Liver (tissue), 9 donors: Measurements from ENCODE around the gene SASH3. TPM values are rescaled to one million over a fixed set of nuclear protein-coding genes. Genes with fewer than 3 reads are reported as not detected.

Source experiments
- DNase-seq: peaks from one replicate; pipeline ENCODE4 v3.0.0-alpha.2; 2017; ENCODE audit warnings: low spot score
- H3K27ac ChIP-seq, 2 donors: one replicate each; pipeline ENCODE4 v1.7.0; 2013; ENCODE audit warnings: inconsistent platforms in 2 of 2, low read length in 2 of 2, control low read depth in 1 of 2, low read depth in 1 of 2, mild to moderate bottlenecking in 1 of 2
- H3K27me3 ChIP-seq, 4 donors: one replicate each; pipeline versions ENCODE4 v1.6.1 to v1.7.0; 2013; ENCODE audit warnings: low read length in 3 of 4, inconsistent platforms in 1 of 4, mild to moderate bottlenecking in 1 of 4, moderate library complexity in 1 of 4; ENCODE audit not compliant: control insufficient read depth in 4 of 4, insufficient read depth in 4 of 4
- H3K36me3 ChIP-seq, 4 donors: one replicate each; pipeline versions ENCODE4 v1.6.1 to v1.7.0; 2013; ENCODE audit warnings: low read length in 3 of 4, mild to moderate bottlenecking in 3 of 4, low read depth in 1 of 4, moderate library complexity in 1 of 4; ENCODE audit not compliant: control insufficient read depth in 4 of 4, insufficient read depth in 3 of 4
- H3K4me1 ChIP-seq, 4 donors: one replicate each; pipeline versions ENCODE4 v1.6.1 to v1.7.0; 2013; ENCODE audit warnings: low read length in 3 of 4, mild to moderate bottlenecking in 3 of 4, moderate library complexity in 1 of 4; ENCODE audit not compliant: control insufficient read depth in 4 of 4, insufficient read depth in 4 of 4
- H3K4me3 ChIP-seq, 3 donors: one replicate each; pipeline versions ENCODE4 v1.6.1 to v1.7.0; 2013; ENCODE audit warnings: low read length in 3 of 3, control low read depth in 1 of 3, low read depth in 1 of 3, mild to moderate bottlenecking in 1 of 3
- H3K9ac ChIP-seq, 2 donors: one replicate each; pipeline ENCODE4 v1.7.0; 2013; ENCODE audit warnings: low read length in 2 of 2, mild to moderate bottlenecking in 2 of 2, moderate library complexity in 2 of 2, control low read depth in 1 of 2, low read depth in 1 of 2
- H3K9me3 ChIP-seq, 4 donors: one replicate each; pipeline versions ENCODE4 v1.6.1 to v1.7.0; 2013; ENCODE audit warnings: low read length in 3 of 4; ENCODE audit not compliant: control insufficient read depth in 4 of 4
- EGR1 ChIP-seq, 2 donors: IDR thresholded peaks; 2 replicates each; pipeline ENCODE4 v1.6.1; 2016 to 2018; ENCODE audit warnings: antibody characterized with exemption in 2 of 2, low read depth in 2 of 2
- FOXA2 ChIP-seq: IDR thresholded peaks from 2 replicates; pipeline ENCODE4 v1.6.1; 2016; ENCODE audit warnings: antibody characterized with exemption
- HNF4G ChIP-seq: IDR thresholded peaks from 2 replicates; pipeline ENCODE4 v1.6.1; 2016; ENCODE audit warnings: antibody characterized with exemption
- NR2F2 ChIP-seq: IDR thresholded peaks from 2 replicates; pipeline ENCODE4 v1.6.1; 2016; ENCODE audit warnings: antibody characterized with exemption
- RAD21 ChIP-seq, 2 donors: IDR thresholded peaks; 2 replicates each; pipeline ENCODE4 v1.6.1; 2016; ENCODE audit warnings: antibody characterized with exemption in 2 of 2, mild to moderate bottlenecking in 2 of 2
- RXRA ChIP-seq, 2 donors: IDR thresholded peaks; 2 replicates each; pipeline ENCODE4 v1.6.1; 2017 to 2018; ENCODE audit warnings: antibody characterized with exemption in 2 of 2, mild to moderate bottlenecking in 1 of 2
- YY1 ChIP-seq: IDR thresholded peaks from 2 replicates; pipeline ENCODE4 v1.6.1; 2016; ENCODE audit warnings: antibody characterized with exemption, mild to moderate bottlenecking
- WGBS: extraction: QIAGEN DNeasy Blood & Tissue Kit; methylation state at CpG from one replicate; pipeline ENCODE4 v1.1.7; 2013; 5-methylcytosine and 5-hydroxymethylcytosine counted together
- polyA plus RNA-seq, 2 donors: library from polyadenylated mRNA; stranded (reverse) in 1 of 2; unstranded in 1 of 2; fragments of 200-250 nt in 1 of 2; fragments of >200 nt in 1 of 2; fragmentation: Nextera tagmentation in 1 of 2; extraction: Ambion mirVana in 1 of 2; gene quantifications; one replicate each; pipeline versions ENCODE4 v1.2.1 to v1.2.3, GENCODE V29; 2013 to 2015
- total RNA-seq, 2 donors: library from RNA; depleted of rRNA; stranded (reverse); fragments of >200 nt; gene quantifications; one replicate each; pipeline ENCODE4 v1.2.3, GENCODE V29; 2014
- TF ChIP-seq, protein P1 (sequence below): IDR thresholded peaks from 2 replicates; pipeline ENCODE4 v1.6.1; 2016; ENCODE audit warnings: antibody characterized with exemption, mild to moderate bottlenecking
- TF ChIP-seq, protein P2 (sequence below): IDR thresholded peaks from 2 replicates; pipeline ENCODE4 v1.6.1; 2016; ENCODE audit warnings: antibody characterized with exemption
- TF ChIP-seq, protein P3 (sequence below): fragments of 150-350 bp; IDR thresholded peaks from 2 replicates; pipeline ENCODE4 v1.5.1; 2017; ENCODE audit warnings: improper control_type of control experiment, low read depth, low read length; ENCODE audit not compliant: missing input control
- donor health status: healthy.
- donor health status: healthy.
- donor health status: healthy.
- donor health status: healthy.
- donor health status: healthy.

The SASH3 gene
- total and polyA plus RNA-seq, 4 donors = 1.8 to 9.5 (median 3.9) TPM

DNA sequence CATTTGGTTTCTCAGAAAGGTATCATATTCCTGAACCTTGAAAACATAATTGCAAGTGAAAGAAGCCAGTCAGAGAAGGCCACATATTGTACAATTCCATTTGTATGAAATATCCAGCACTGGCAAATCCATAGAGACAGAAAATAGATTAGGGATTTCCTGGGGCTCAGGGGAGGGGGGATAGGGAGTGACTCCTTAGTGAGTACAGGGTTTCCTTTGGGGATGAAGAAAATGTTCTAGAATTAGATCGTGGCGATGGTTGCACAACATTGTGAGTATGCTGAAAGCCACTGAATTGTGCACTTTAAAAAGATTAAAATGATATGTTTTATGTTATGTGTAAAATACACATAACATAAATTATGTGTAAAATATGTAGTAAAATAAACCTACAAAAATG is 30.7 kb upstream of the SASH3 start:
- Histone ChIP-seq H3K27ac (no peak overlapping the region), H3K9me3 (no peaks in the 10 kb centered on the region), H3K4me3 (no peak overlapping the region), H3K36me3 (no peaks in the 10 kb centered on the region), H3K27me3 (no peaks in the 10 kb centered on the region), H3K4me1 (peaks cover 0 to 11% (median under 1%) of the 10 kb centered on the region in 4 donors), H3K9ac (no peak overlapping the region)
- 72% methylated on average over 2 of the region's 2 CpGs for WGBS
- no peak for TF ChIP-seq NR2F2
- TF ChIP-seq, protein P1, sequence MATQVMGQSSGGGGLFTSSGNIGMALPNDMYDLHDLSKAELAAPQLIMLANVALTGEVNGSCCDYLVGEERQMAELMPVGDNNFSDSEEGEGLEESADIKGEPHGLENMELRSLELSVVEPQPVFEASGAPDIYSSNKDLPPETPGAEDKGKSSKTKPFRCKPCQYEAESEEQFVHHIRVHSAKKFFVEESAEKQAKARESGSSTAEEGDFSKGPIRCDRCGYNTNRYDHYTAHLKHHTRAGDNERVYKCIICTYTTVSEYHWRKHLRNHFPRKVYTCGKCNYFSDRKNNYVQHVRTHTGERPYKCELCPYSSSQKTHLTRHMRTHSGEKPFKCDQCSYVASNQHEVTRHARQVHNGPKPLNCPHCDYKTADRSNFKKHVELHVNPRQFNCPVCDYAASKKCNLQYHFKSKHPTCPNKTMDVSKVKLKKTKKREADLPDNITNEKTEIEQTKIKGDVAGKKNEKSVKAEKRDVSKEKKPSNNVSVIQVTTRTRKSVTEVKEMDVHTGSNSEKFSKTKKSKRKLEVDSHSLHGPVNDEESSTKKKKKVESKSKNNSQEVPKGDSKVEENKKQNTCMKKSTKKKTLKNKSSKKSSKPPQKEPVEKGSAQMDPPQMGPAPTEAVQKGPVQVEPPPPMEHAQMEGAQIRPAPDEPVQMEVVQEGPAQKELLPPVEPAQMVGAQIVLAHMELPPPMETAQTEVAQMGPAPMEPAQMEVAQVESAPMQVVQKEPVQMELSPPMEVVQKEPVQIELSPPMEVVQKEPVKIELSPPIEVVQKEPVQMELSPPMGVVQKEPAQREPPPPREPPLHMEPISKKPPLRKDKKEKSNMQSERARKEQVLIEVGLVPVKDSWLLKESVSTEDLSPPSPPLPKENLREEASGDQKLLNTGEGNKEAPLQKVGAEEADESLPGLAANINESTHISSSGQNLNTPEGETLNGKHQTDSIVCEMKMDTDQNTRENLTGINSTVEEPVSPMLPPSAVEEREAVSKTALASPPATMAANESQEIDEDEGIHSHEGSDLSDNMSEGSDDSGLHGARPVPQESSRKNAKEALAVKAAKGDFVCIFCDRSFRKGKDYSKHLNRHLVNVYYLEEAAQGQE = no peak
- TF ChIP-seq, protein P2, sequence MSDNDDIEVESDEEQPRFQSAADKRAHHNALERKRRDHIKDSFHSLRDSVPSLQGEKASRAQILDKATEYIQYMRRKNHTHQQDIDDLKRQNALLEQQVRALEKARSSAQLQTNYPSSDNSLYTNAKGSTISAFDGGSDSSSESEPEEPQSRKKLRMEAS = no peak
- TF ChIP-seq YY1 = no peak
- TF ChIP-seq, protein P3, sequence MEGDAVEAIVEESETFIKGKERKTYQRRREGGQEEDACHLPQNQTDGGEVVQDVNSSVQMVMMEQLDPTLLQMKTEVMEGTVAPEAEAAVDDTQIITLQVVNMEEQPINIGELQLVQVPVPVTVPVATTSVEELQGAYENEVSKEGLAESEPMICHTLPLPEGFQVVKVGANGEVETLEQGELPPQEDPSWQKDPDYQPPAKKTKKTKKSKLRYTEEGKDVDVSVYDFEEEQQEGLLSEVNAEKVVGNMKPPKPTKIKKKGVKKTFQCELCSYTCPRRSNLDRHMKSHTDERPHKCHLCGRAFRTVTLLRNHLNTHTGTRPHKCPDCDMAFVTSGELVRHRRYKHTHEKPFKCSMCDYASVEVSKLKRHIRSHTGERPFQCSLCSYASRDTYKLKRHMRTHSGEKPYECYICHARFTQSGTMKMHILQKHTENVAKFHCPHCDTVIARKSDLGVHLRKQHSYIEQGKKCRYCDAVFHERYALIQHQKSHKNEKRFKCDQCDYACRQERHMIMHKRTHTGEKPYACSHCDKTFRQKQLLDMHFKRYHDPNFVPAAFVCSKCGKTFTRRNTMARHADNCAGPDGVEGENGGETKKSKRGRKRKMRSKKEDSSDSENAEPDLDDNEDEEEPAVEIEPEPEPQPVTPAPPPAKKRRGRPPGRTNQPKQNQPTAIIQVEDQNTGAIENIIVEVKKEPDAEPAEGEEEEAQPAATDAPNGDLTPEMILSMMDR = no peak
- no peak for TF ChIP-seq RXRA (IDR thresholded peaks at IDR 0.05)
- no peak for TF ChIP-seq EGR1 (IDR thresholded peaks at IDR 0.05; ENCODE audit: low read depth in 2 of 2)
- DNase-seq = no peak

DNA sequence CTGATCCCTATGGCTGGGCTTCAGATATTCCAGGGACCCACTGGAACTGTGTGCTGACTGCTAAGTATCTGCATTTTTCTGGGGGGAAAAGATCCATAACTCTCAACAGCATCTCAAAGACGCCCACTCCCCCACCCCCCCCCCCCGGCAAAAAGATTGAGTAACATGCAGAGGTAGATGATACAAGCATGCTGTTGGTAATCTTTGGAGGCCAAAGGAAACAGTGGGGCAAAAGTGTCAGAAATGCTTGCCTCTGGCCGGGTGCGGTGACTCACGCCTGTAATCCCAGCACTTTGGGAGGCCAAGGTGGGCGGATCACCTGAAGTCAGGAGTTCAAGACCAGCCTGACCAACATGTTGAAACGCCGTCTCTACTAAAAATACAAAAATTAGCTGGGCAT is 28.8 kb upstream of the SASH3 start:
- no peaks in the 10 kb centered on the region for H3K36me3 ChIP-seq
- H3K9ac ChIP-seq = no peak overlapping the region
- H3K9me3 ChIP-seq = no peaks in the 10 kb centered on the region
- H3K27me3 ChIP-seq = no peaks in the 10 kb centered on the region
- peaks cover 1 to 23% (median 4%) of the 10 kb centered on the region in 4 donors for H3K4me1 ChIP-seq
- TF ChIP-seq YY1 (no peak), RAD21 (IDR thresholded peaks at IDR 0.05) (no peak)
- no peak overlapping the region for H3K4me3 ChIP-seq
- no peak for DNase-seq
- WGBS = 92% methylated on average over 8 of the region's 8 CpGs
- H3K27ac ChIP-seq = no peak overlapping the region

DNA sequence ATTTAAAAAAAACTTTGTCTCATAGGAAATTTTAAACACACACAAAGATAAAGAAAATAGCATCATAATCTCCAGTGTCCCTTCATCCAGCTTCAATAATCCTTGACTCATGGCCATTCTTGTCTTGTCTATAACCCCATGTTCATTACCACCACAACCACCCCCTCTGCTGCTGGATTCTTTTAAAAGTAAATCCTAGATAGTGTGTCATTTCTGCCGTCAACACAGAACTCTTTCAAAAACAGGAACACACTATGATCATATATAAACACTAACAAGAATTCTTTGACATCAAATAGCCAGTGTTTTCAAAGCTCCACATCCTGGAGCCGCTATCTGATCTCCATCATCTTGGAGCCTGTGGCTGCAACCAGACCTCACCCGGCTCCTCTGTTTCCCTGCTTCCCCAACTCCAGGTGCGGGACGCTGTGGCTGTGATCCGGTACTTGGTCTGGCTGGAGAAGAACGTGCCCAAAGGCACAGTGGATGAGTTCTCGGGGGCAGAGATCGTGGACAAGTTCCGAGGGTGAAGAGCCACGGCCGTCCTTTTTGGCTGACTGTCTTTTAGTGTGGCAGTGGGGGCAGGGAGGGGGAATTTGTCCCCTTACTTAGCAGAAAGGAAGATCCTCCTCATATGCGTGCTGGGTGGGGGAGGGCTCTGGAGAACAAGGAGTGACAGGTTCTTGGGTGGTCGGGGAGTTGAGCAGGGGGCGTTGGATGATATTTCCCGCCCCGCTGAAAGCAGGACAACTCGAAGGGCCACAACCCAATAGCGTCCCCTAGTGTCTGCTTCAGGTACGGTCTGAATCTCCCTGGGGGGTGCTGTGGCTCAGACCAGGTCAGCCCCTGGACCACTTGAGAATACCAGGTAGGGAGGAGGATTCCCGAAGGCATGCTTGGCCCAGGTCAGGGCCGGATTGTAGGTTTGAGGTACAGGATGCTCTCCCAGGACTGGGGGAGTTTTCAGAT is 25.4 kb upstream of the SASH3 start:
- Histone ChIP-seq H3K9ac (no peak overlapping the region), H3K4me1 (peaks cover 0 to 15% (median 4%) of the 10 kb centered on the region in 4 donors), H3K9me3 (no peaks in the 10 kb centered on the region), H3K4me3 (no peak overlapping the region), H3K36me3 (no peaks in the 10 kb centered on the region), H3K27me3 (no peaks in the 10 kb centered on the region), H3K27ac (no peak overlapping the region)
- TF ChIP-seq, protein P1 = no peak
- no peak for TF ChIP-seq NR2F2
- no peak for TF ChIP-seq HNF4G
- TF ChIP-seq YY1 = no peak
- TF ChIP-seq RAD21 (IDR thresholded peaks at IDR 0.05) = peak in 1 of 2 donors; percentile 32
- no peak for TF ChIP-seq FOXA2
- 73% methylated on average over 22 of the region's 22 CpGs for WGBS
- DNase-seq = no peak
